Lower leg skin (tissue), 3 donors: Measurements from ENCODE around the gene FANCD2.

Experiments
- CTCF ChIP-seq, 3 donors: fragments of 450-650 bp; IDR thresholded peaks; one replicate each; pipeline ENCODE4 v1.5.1; 2016; ENCODE audit warnings: antibody characterized with exemption in 3 of 3, mild to moderate bottlenecking in 3 of 3, moderate library complexity in 2 of 3
- POLR2A ChIP-seq, 2 donors: fragments of 450-650 bp; IDR thresholded peaks; one replicate each; pipeline ENCODE4 v1.6.1; 2016 to 2017; ENCODE audit warnings: antibody characterized with exemption in 2 of 2, mild to moderate bottlenecking in 1 of 2, moderate library complexity in 1 of 2

- TF ChIP-seq CTCF (IDR thresholded peaks at IDR 0.05) (no peak), POLR2A (IDR thresholded peaks at IDR 0.05) (no peak)
Observed at GRCh38 chr3:10002951-10003350, 23.3 kb upstream of the FANCD2 start.
